CD4-positive, alpha-beta T cell (primary cell): Measurements from ENCODE around the gene RASAL3. TPM values are rescaled to one million over a fixed set of nuclear protein-coding genes. Genes with fewer than 3 reads are reported as not detected.

Experiments
- ATAC-seq: fragments of 200-7000 bp; cut with Tn5 transposase; one replicate; pipeline ENCODE4 v1.10.0; 2022; ENCODE audit warnings: mild to moderate bottlenecking; ENCODE audit not compliant: poor library complexity
- CTCF ChIA-PET: fragments of 350-600 bp; sonication (Branson Sonifier 250); formaldehyde crosslinking; loops from one replicate; lab custom pipeline; 2021; ENCODE audit warnings: antibody characterized with exemption, inconsistent platforms; lab: Charles Lee
- POLR2A ChIA-PET: fragments of 350-600 bp; sonication (Branson Sonifier 250); formaldehyde crosslinking; loops from one replicate; lab custom pipeline; 2021; ENCODE audit warnings: antibody characterized with exemption, inconsistent platforms; lab: Charles Lee
- DNase-seq, 14 experiments: peaks; one replicate each; pipeline ENCODE4 v3.0.0-alpha.2; 2013 to 2020; ENCODE audit warnings: mixed read lengths in 2 of 14
- H3K27ac ChIP-seq, 2 donors: one replicate each; pipeline versions ENCODE4 v1.5.1 to v1.7.0; 2013; ENCODE audit warnings: low read length in 2 of 2, low read depth in 1 of 2, mild to moderate bottlenecking in 1 of 2
- H3K27me3 ChIP-seq, 2 experiments: 1 replicate in 1 of 2; 2 replicates in 1 of 2; pipeline versions ENCODE4 v1.6.1 to v1.7.0; 2013; ENCODE audit warnings: low read length in 2 of 2, control low read depth in 1 of 2, mild to moderate bottlenecking in 1 of 2, moderate library complexity in 1 of 2; ENCODE audit not compliant: insufficient read depth in 2 of 2, control insufficient read depth in 1 of 2
- H3K36me3 ChIP-seq: one replicate; pipeline ENCODE4 v1.6.1; 2013; ENCODE audit warnings: low read length, control low read depth; ENCODE audit not compliant: insufficient read depth
- H3K4me1 ChIP-seq: one replicate; pipeline ENCODE4 v1.6.1; 2013; ENCODE audit warnings: low read length, control low read depth; ENCODE audit not compliant: insufficient read depth
- H3K4me3 ChIP-seq: one replicate; pipeline ENCODE4 v1.5.1; 2013; ENCODE audit warnings: mild to moderate bottlenecking, low read length, moderate library complexity
- H3K9me3 ChIP-seq, 2 experiments: 1 replicate in 1 of 2; 2 replicates in 1 of 2; pipeline versions ENCODE4 v1.6.1 to v1.7.0; 2013; ENCODE audit warnings: low read length in 2 of 2, mild to moderate bottlenecking in 2 of 2, control low read depth in 1 of 2, moderate library complexity in 1 of 2; ENCODE audit not compliant: control insufficient read depth in 1 of 2, insufficient read depth in 1 of 2
- H3K27ac Mint-ChIP-seq: one replicate; pipeline ENCODE4 v1.8.0; 2020; ENCODE audit warnings: mixed read lengths
- H3K27me3 Mint-ChIP-seq: one replicate; pipeline ENCODE4 v1.8.0; 2021; ENCODE audit warnings: mixed read lengths
- H3K36me3 Mint-ChIP-seq: one replicate; pipeline ENCODE4 v1.8.0; 2021; ENCODE audit warnings: low read depth, mixed read lengths
- H3K4me1 Mint-ChIP-seq: one replicate; pipeline ENCODE4 v1.8.0; 2021; ENCODE audit warnings: low read depth, mixed read lengths
- H3K4me3 Mint-ChIP-seq: one replicate; pipeline ENCODE4 v1.8.0; 2020; ENCODE audit warnings: mild to moderate bottlenecking, mixed read lengths
- H3K9me3 Mint-ChIP-seq: one replicate; pipeline ENCODE4 v1.8.0; 2020; ENCODE audit warnings: mixed read lengths
- CTCF ChIP-seq: fragments of 200-600 bp; IDR thresholded peaks from one replicate; pipeline ENCODE4 v1.8.0; 2022; ENCODE audit warnings: antibody characterized with exemption, mild to moderate bottlenecking
- intact Hi-C, 2 experiments: fragments of 100-400 bp; cut with DNase I in 1 of 2; cut with micrococcal nuclease in 1 of 2; formaldehyde crosslinking; loops; one replicate each; pipeline versions ENCODE4 v1.15.1 to v1.9.0; 2023 to 2025; cut with DNase I, micrococcal nuclease
- total RNA-seq, 174 experiments: library from RNA in 2 of 174; stranded (reverse) in 2 of 174; gene quantifications; one replicate each; pipeline ENCODE4 v1.2.3 and lab custom pipeline; 2021 to 2026

The RASAL3 gene
- total RNA-seq, 2 experiments from 2014 or later, result 91.8 to 92.8 TPM

GRCh38 chr19:15436012-15436825 is 28.1 kb downstream of the RASAL3 start:
- peaks cover 18% of the 10 kb centered on the region for H3K4me1 Mint-ChIP-seq
- Histone ChIP-seq H3K27ac (no peak overlapping the region), H3K36me3 (no peaks in the 10 kb centered on the region), H3K9me3 (no peaks in the 10 kb centered on the region), H3K4me1 (peaks cover 20% of the 10 kb centered on the region), H3K4me3 (no peak overlapping the region), H3K27me3 (no peaks in the 10 kb centered on the region)
- intact Hi-C loops, result no loop called here
- TF ChIP-seq CTCF, result no peak
- no peaks in the 10 kb centered on the region for H3K9me3 Mint-ChIP-seq
- H3K27me3 Mint-ChIP-seq, result no peaks in the 10 kb centered on the region
- ChIA-PET POLR2A (interaction anchor here (1.5 to 4.3 kb wide), 2 partner anchors 17 to 57 kb away, joined by 5 to 37 read pairs; partner anchors contain the start of genes AKAP8 and AKAP8L), CTCF (interaction anchor here (1.2 to 2.0 kb wide), 2 partner anchors 17 to 119 kb away, joined by 4 to 7 read pairs; partner anchors contain the start of gene AKAP8L)
- peaks cover 14% of the 10 kb centered on the region for H3K36me3 Mint-ChIP-seq
- no peak overlapping the region for H3K27ac Mint-ChIP-seq
- H3K4me3 Mint-ChIP-seq, result peak overlapping the region; percentile 20
- ATAC-seq (no peak), DNase-seq (no peak)

GRCh38 chr19:15433519-15434069 is 30.8 kb downstream of the RASAL3 start:
- no peaks in the 10 kb centered on the region for H3K9me3 Mint-ChIP-seq
- Histone ChIP-seq H3K36me3 (peaks cover 14% of the 10 kb centered on the region), H3K4me1 (peaks cover 38% of the 10 kb centered on the region), H3K27ac (no peak overlapping the region), H3K9me3 (no peaks in the 10 kb centered on the region), H3K4me3 (peak overlapping the region; percentile 87), H3K27me3 (no peaks in the 10 kb centered on the region)
- TF ChIP-seq CTCF, result no peak
- ChIA-PET CTCF (interaction anchor here (0.7 to 2.4 kb wide), 4 partner anchors 13 to 122 kb away, joined by 4 to 20 read pairs (median 9); partner anchors contain the start of gene AKAP8L), POLR2A (interaction anchor here (0.9 to 4.3 kb wide), 12 partner anchors 12 to 122 kb away, joined by 3 to 62 read pairs (median 11); partner anchors contain the start of genes AKAP8, AKAP8L and WIZ)
- H3K27me3 Mint-ChIP-seq, result no peaks in the 10 kb centered on the region
- intact Hi-C loops, result loop anchor here (2.0 to 5.0 kb wide), 2 partner anchors 15 to 101 kb away; partner anchors contain the start of genes AKAP8L (in 1 of the 2) and BRD4 (in 1 of the 2)
- no peak for ATAC-seq
- peak overlapping the region; percentile 90 for H3K4me3 Mint-ChIP-seq
- H3K27ac Mint-ChIP-seq, result peak overlapping the region; percentile 82
- H3K36me3 Mint-ChIP-seq, result peaks cover 20% of the 10 kb centered on the region
- peak in 1 of 14 experiments; percentile 22 for DNase-seq
- H3K4me1 Mint-ChIP-seq, result peaks cover 28% of the 10 kb centered on the region
